NCI-H1436 treated with DMSO at 0.1 percent for 48 hours (cell line): ENCODE data around the gene CROCC.
"Not testable (repeated sequence)": the region's sequence is repeated elsewhere in the genome, so short reads cannot be mapped to it uniquely, and the experiment has no call there.

ENCODE experiments used
- DNase-seq: peaks from one replicate; lab custom pipeline; 2025; lab: John Stamatoyannopoulos, UW

The CROCC gene

DNA sequence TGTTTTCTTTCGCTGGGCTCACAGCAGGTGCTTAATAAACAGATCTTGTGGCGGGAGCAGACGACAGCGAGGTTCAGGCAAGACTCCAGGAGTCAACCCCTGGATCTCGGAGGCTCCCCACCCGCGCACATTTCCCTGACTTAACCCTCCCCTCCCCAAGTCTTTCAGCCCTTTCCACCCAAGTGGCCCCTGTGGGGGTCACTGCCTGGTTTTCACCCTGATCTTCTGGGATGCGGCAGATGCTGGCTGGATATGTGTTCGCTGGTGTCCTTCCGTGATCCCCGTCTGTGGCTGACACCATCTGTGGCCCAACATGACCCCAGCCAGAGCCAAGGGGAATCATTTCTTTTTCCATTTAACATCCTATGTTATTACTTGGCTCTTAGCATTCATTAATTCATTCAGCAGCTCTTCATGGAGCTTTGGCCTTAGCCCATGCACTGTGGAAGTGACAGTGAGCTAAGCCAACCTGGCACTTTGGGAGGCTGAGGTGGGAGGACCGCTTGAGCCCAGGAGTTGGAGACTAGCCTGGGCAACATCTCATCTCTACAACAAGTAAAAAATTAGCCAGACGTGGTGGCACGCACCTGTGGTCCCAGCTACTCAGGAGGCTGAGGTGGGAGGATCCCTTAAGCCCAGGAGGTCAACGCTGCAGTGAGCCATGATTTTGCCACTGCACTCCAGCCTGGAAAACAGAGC, 6.7 kb upstream of the CROCC start:
- DNase-seq = not testable (repeated sequence)

- DNase-seq = no peak
These were observed 6.1 kb upstream of the CROCC start for GRCh38 chr1:16915627-16915973.

DNA sequence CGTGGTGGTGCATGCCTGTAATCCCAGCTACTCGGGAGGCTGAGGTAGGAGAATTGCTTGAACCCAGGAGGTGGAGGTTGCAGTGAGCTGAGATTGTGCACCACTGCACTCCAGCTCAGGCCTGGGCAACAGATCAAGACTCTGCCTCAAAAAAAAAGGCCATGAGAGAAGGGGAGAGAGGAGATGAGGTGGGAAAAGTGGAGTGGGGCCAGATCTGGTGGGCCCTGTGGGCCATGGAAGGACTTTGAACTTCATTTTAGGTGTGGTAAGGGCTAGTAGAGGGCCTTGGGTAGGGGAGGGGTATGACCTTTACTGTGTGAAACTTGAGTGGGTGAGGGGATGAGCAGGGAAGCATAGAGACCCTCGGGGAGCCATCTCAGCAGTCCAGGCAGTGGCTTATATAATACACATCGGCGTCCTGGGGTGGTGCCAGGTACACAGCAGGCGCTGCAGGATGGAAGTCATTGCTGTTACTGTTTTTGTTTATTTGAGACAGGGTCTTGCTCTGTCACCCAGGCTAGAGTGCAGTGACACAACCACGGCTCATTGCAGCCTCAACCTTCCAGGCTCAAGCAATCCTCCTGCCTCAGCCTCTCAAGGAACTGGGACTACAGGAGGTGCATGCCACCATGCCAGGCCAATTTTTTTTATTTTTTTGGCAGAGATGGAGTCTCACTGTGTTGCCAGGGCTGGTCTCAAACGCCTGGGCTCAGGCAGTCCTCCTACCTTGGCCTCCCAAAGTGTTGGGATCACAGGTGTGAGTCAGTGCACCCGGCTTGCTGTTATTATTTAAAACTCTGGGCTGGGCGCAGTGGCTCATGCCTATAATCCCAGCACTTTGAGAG, 5.5 kb upstream of the CROCC start:
- DNase-seq = not testable (repeated sequence)

DNA sequence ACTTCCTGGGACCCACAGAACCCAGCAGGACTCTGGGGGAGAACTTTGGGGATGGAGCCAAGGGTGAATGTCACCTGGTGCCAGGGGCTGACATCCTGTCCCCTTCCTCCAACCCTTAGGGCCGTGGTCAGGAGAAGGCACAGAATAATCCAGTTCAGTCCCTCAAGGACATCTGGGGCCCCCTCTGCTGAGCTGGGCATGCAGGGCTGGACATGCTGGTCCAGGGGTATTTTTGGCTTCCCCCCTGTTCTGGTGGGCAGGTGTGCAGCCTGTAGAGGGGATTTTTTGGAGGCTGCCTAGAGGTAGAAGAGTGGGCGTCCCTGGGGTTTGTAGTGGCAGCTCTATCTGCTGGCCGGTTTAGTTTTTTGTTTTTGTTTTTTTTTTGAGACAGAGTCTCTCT, 3.4 kb upstream of the CROCC start:
- no peak for DNase-seq

DNA sequence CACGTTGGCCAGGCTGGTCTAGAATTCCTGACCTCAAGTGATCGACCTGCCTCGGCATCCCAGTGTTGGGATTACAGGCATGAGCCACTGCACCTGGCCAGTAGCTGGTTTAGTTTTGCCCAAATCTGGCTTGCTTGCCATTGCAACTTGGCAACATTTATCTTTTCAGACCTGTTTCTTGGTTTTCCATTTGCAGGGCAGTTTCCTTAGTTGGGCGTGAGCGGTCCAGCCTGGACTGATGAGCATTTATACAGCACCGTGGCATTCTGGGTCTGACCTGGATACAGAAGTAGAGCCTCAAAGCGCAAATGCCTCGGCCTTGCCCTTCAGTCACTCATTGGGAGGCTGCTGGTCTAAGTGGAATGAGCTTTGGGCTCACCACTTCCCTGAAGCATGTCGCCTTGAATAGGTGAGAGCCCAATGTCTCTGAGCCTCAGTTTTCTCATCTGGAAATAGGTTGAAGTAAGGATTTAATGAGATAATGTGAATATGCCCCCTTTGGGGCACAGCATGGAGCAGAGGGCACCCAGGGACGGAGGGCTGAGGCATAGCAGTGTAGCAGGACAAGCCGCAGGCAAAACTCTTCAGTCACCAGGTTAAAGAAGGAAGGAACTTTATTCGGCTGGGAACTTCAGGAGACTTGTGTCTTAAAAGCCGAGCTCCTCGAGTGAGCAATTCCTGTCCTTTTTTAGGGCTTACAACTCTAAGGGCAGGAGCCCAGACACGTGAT, 2.6 kb upstream of the CROCC start:
- DNase-seq = not testable (repeated sequence)

- DNase-seq = no peak
These were observed 780 bp upstream of the CROCC start for GRCh38 chr1:16920951-16921350.

DNA sequence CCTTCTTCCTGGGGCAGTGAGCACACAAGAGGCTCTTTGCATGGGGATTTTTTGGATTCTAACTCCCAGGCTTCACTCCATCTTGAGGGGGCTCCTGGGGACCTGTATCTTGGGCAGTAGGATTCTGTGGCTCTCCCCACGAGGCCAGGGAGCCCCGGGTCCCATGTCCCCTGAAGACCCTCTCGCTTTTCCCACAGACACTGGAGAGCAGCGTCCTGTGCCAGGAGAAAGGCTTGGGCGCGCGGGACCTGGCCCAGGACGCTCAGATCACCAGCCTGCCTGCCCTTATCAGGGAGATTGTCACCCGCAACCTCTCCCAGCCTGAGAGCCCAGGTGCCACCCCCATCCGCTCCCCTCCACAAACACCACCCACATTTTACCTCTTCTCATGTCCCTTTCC, 735 bp downstream of the CROCC start:
- DNase-seq = no peak

- DNase-seq = no peak
These were observed 1.2 kb downstream of the CROCC start for GRCh38 chr1:16922885-16923431.

DNA sequence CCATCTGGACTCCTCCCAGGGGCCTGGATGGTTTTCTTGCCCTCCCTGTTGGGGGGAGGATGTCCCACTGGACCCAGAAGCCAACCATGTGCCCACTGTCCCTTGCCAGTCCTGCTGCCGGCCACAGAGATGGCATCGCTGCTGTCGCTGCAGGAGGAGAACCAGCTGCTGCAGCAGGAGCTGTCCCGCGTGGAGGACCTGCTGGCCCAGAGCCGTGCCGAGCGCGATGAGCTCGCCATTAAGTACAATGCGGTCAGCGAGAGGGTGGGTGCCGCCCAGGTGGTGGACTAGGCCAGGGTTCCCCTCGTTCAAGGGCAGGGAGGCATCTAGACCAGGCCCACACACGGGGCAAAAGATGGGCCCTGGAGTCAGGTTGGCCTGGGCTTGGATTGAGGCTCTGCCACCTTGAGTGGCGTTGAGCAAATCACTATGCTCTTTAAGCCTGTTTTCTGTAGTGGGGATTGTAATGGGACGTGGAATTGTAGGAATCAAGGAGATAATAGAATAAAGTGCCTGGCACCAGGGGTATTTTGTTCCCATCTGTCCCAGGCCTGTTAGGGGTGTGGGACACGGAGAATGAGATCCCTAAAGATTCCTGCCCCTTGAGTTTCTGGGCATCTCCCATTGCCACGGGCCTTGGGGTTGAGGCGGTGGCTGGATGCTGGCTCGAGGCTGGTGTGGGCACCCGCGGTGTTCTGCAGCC, 2.6 kb downstream of the CROCC start:
- no peak for DNase-seq

DNA sequence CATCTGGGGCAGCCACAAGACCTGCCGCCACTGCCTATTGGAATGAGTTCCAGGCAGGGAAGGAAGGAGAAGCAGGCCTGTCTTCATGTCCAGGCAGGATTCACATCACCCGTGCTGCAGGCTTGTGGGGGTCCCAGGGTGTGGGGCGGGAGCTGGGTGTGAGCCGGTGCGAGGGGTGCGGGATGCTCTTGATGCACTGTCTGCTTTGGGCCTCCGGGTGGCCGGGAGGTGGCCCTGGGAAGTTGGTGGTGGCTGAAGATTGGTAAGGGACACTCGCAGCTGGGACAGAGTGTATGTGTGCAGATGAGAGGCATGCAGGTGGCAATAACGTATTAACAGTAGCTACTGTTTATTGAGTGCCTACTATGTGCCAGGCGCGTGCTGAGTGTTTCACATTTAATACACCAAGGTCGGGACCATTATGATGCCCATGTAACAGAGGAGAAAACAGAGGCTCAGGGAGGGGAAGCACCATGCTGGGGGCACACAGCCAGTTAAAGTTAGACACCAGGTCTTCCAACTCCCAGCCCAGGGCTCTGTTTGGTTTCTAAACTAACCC, 3.3 kb downstream of the CROCC start:
- no peak for DNase-seq

- no peak for DNase-seq
These were observed 4.1 kb downstream of the CROCC start for GRCh38 chr1:16925635-16926490.

- DNase-seq = no peak
These were observed 4.9 kb downstream of the CROCC start for GRCh38 chr1:16926491-16927073.

DNA sequence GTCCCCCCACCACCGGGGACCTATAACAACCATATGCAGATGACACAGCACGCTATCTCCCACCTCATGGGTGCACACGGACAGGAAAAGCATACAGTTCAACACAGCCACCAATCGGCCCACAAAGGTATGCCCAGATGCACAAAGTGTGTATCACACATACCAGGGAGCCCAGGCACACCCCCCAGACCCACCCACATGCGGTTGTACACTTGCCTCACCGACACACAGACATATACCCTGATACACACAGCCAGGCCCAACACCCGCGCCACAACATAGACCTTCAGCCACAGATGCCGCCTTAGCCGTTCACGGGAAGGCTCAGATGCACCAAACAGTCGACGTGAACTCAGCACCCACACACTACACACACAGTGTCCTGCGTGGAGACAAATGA, 5.5 kb downstream of the CROCC start:
- DNase-seq = no peak

DNA sequence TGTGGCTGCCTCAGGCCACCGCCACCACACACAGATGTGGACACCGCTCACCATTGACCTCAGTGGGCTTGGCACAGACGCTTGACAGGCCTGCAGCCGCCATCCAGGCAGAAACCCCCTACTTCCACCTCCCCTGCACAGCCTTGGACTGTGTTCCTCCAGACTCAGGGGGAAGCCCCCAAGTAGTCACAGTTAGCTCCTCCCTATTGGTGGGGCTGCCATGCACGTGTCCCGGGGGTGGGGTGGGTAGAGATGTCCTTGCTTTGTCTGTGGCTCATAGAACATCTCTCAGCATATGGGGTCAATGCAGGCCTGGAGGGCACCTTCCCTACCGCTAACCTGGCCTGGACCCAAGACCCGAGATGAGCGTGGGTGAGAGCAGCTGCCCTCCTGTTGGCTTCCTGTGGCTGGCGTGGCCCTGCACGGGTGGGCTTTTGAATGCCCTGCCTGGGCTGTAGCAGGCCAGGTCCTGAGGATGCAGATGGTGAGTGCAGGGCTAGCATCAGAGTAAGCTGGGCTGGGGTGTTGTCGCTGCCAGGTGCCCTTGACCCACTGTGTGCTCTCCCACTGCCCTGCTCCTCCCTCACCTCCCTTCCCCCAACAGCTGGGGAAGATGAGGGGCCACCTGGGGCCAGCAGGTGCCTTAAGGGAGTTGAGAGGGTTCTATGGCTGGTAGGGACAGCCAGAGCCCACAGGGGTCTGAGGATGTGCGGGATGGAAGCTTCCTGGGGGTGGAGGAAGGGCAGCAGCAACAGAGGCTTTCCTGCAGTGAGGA, 6.2 kb downstream of the CROCC start:
- DNase-seq = no peak

DNA sequence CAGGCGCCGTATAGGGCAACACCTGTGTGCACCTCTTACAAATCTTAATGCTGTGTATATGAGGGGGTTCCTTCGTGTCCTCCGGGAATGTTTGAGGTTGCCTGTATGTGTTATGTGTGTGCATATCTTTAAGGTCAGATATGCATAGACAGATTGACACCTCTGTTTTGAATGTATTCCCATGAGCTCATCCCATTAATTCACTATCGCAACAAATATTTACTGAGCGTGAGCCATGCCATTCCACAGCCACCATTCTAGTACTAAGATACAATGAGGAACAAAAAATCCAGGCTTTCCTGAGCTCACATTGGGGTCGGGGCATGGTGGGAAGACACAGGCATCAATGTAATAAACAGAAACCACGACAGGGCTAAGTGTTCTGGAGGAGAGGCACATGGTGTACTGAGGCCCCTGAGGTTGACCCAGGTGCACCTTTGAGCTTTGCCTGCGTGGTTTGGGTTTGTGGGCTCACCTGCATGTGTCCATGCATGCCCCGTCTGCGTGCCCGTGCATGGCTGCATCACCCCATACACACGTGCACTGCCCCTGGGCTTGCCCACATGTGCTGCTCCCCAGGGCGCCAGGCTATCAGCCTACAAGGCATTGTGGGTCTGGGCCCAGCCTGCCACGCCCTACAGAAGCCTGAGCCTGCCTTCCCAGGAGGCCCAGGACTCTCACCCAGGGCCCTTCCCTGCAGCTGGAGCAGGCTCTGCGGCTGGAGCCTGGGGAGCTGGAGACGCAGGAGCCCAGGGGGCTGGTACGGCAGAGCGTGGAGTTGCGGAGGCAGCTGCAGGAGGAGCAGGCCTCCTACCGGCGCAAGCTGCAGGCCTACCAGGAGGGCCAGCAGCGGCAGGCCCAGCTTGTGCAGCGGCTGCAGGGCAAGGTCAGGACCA, 7.7 kb downstream of the CROCC start:
- DNase-seq = not testable (repeated sequence)

DNA sequence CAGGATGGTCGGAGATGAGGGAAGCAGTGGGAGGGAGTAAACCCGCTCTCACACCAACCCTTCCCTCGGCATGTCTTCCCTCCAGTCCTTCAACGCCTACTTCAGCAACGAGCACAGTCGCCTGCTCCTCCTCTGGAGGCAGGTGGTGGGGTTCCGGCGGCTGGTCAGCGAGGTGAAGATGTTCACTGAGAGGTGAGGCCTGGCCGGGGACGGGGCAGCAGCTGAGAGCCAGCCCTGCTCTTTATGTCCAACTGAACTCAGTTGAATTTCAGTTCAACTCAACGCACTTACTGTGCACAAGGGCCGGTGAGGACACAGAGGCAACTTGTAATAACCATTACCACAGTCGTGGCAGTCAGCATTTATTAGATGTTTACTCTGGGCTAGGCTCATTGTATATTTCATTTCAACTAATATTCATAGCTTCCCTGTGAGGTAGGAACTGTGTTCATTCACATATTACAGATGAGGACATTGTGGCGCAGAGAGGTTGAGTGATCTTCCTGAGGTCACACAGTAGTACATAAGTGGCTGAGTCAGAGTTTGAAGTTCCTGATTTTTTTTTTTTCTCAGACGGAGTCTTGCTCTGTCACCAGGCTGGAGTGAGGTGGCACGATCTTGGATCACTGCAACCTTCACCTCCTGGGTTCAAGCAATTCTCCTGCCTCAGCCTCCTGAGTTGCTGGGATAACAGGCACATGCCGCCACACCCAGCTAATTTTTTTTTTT, 9.6 kb downstream of the CROCC start:
- DNase-seq = not testable (repeated sequence)

- not testable (repeated sequence) for DNase-seq
These were observed 12.2 kb downstream of the CROCC start for GRCh38 chr1:16933945-16934344.

DNA sequence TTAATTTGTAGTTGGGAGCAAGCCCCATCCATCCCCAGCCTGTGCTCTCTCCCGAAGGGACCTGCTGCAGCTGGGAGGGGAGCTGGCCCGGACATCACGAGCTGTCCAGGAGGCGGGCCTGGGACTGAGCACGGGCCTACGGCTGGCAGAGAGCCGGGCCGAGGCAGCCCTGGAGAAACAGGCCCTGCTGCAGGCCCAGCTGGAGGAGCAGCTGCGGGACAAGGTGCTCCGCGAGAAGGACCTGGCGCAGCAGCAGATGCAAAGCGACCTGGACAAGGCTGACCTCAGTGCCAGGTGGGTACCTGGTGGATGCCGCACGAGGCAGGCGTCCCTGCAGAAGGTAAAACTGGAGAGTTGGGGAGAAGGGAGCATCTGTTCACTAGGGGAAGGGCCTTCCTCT, 14.8 kb downstream of the CROCC start:
- not testable (repeated sequence) for DNase-seq
